ENCODE results near the gene HPGD. TPM values are rescaled to one million over a fixed set of nuclear protein-coding genes. Genes with fewer than 3 reads are reported as not detected.

The HPGD gene
- total RNA-seq, 1 donor from 2014 or later: 2.9 TPM

DNA sequence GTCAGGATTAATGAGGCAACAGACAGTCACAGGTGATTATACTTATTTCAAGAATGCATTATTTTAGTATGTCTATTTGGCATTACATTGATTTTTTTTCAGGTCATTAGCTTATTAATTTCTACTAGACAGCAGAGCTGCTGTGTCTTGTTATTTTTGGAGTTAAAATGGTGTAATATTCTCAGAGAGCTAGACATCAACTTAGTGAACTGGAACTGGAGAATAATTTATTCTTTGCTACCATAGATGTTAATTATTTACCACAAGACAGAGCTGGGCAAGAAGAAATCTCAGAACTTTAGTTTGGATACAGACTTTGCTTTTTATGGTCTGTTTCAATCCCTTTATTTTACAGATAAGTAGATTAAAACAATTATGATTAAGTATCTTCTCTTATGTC is 10.2 kb upstream of the HPGD start:
- intact Hi-C loops (cut with DNase I): no loop called here
- ATAC-seq (no peak), DNase-seq (ENCODE audit: low spot score) (no peak)

DNA sequence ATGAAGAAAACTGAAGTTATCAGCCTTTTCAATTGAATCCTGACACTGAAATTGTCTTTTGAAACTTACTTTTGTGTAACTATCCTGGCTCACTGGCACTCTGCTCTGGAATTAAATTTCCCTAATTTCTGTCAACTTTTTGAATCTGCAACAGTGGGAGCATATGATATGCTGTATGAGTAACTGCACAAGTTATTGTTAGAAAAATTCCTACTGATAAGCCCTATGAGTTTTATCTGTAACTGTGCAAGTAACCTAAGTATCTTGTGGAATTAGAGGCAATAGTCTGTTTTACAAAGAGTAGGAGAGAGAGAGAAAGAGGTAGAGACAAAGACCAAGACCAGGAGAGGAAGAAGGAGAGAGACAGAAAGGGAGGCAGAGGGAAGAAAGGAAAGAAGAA is 9.2 kb upstream of the HPGD start:
- intact Hi-C loops (cut with DNase I): no loop called here
- ATAC-seq (no peak), DNase-seq (ENCODE audit: low spot score) (no peak)

DNA sequence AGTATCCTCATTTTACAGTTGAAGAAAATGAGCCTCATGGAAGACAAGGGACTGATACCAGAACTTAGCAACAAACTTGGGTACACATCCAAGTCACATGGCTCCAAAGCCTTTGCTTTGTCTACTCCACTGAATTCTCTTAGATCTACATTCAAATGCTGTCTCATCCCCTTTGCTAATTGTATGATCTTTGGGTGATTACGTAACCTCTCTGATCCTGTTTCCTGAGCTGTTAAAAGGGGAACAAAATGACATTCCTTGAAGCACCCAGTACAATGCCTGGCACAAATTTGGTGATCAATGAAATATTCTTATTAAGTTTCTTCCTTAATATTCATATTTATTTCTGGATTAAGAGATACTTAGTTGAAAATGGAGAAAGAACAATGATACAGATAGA is 5.9 kb upstream of the HPGD start:
- intact Hi-C loops (cut with DNase I): no loop called here
- ATAC-seq: no peak

DNA sequence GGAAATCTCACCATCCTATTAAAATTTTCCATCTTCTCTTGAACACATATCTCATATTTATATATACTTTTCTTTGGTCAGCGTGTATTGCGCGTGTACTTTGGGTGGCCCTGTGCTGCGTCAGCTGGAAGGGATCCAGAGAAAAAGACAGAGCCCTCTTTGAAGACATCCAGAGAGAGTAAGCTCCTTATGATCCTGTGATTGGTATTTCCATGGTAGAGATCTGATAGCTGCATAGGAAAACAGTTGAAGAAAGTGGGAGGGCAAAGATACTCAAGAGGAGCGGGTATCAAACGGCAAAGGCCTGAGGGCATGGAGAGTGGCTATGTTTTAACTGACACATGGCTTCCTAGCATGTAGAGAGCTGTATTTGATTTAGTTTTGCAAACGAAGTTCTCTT is 4.4 kb upstream of the HPGD start:
- no peak for ATAC-seq
- DNase-seq (ENCODE audit: low spot score): no peak
- intact Hi-C loops (cut with DNase I): no loop called here

More for the DNA sequence above, 5.9 kb upstream of the HPGD start:
- DNase-seq (ENCODE audit: low spot score): no peak

DNA sequence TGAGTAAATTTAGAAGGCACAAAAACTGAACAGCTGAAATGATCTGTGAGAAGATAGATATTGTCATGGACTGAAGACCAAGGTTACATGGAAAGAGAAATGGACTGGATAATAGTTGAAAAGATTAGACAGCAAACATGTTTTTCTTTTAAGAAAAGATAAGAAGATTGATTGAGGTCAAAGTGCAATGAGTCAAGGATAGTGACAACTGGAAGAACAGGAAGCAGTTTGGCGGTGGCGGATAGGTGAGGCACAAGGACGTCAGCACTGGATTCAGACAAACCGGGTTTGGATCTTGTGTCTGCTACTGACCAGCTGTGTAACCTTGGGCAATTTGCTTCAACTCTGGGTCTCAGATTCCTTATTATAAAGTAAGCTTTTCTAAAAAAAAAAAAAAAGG is 2.0 kb upstream of the HPGD start:
- DNase-seq (ENCODE audit: low spot score) (no peak), ATAC-seq (no peak)
- intact Hi-C loops (cut with DNase I): no loop called here

DNA sequence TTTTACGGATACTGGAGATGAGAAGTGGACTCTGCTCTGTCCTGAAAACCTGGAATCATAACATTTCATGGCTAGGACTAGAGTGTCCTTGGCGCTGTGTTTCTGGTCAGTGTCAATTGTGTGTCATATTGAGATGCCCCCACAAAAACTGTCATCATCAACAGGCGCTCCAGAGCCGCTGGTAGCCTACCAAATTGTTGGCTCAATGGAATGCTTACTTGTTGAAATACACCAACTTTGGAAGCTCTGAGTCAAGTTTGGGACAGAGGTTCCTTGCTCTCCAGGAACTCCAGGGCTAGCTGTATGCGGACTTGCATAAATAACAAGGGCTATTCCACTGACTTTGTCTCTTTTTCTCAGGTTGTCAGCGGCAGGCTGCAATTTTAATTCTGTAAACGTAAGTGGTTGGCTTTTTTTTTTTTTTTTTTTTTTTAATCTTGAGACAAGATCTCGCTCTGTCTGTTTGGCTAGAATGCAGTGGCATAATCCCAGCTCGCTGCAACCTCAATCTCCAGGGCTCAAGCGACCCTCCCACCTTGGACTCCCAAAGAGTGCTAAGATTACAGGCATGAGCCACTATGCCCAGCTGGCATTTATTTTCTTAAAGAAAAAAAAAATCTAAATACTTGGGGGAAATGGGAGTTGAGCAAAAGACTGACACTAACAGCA is 871 bp upstream of the HPGD start:
- intact Hi-C loops (cut with DNase I): no loop called here
- peak; percentile 48 for ATAC-seq
- no peak for DNase-seq (ENCODE audit: low spot score)

DNA sequence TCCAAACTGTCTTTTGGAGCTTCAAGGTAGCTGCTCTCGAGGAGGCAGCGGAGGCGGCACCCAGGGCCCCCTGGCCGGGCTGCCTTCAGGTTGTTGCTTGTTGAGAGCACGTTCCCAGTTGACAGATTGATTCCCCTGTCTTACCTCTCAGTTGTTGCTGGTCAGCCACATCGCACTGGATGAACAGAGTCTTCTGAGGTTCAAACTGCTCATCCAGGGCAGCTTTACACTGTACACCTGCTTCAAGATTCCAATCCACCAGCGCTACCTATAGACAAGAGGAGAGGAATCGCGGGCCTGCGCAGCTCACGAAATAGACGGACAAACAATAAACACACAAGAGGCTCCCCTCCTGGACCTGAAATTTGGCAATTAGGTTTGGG is 497 bp downstream of the HPGD start:
- intact Hi-C loops (cut with DNase I): no loop called here
- ATAC-seq (peak; percentile 43), DNase-seq (ENCODE audit: low spot score) (no peak)

DNA sequence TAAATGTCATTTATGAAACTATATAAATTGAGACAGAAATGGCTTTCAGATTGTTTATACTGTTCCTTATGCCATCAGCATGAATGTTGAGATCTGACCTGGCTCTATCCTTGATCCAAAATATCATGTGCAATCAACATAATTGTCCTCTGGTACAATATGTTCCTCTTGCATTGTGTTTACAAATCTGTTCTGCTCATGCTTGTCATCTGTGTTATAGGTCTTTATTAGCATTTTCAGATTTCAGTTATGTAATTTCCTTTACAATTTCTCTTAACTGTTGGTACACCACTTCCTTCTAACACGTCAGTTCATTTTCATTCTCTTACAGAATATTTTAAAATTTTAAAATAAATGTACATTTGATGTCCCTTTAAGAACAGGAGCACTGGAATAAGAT is 1.6 kb downstream of the HPGD start:
- no peak for ATAC-seq
- intact Hi-C loops (cut with DNase I): no loop called here
- no peak for DNase-seq (ENCODE audit: low spot score)

DNA sequence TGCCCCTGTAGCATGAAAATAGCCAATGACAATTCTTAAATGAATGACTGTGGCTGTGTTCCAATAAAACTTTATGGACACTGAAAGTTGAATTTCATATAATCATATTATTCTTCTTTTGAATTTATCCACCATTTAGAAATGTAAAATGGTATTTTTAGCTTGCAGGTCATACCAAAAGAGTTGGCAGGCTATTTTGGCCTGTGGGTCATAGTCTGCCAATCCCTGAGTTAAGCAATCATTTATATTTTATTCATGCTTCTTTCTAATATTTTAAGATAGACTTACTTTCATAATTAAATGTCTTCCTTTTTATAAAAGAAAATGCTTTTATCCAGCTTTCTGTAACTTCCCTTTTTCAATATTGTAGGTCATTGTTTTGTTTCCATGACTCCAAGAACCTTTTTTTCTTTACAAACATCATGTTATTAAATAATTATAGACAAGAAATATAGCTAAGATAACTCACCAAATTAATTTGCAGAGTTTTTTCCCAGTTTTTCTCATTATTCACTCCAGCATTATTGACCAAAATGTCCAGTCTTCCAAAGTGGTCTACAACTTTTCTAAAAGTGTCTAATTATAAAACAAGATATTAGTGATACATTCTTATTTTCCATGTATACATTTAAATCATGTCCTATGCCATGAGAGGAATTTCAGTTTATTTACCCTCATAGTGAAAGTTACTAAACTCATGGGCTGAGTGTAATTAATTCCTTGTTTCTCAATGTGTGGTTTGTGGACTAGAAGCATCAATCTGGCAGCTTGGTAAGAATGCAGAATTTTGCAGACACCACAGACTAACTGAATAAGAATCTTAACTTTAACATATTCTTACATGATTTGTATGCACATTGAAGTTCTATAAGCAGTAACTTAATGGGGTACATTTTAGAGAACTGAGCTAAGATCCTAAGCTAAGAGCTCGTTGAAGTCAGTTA is 4.5 kb downstream of the HPGD start:
- ATAC-seq (no peak), DNase-seq (ENCODE audit: low spot score) (no peak)
- intact Hi-C loops (cut with DNase I): no loop called here

DNA sequence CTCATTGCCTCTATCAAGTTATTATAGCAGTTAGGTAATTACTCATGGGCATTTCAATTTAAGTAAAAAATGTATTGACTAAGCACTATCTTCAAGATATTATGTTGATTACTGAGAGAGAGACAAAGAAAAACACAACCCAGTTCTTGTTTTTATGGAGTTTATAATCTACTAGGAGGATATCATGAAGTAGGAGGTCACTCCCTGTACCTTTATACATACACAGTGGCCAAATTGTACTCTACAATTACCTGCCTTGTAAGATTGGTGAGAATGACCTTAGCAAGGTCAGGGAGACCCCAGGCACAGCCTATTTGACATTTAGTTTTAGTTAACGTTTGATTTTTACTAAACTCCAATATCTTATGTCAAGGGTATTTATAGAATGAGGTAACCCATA is 5.5 kb downstream of the HPGD start:
- DNase-seq (ENCODE audit: low spot score): no peak
- ATAC-seq: no peak
- intact Hi-C loops (cut with DNase I): no loop called here

DNA sequence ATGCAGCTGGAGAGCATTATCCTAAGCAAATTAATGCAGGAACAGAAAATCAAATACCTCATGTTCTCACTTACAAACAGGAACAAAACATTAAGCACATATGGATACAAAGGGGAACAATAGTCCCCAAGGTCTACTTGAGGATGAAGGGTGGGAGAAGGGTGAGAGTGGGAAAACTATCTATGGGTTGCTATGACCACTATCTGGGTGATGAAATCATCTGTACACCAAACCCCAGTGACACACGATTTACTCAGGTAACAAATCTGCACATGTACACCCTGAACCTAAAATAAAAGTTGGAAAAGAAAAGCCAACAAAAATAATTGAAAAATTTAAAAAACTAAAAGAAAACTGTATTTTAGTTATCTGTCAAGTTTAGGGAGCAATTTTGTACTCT is 5.9 kb downstream of the HPGD start:
- intact Hi-C loops (cut with DNase I): no loop called here
- DNase-seq (ENCODE audit: low spot score) (no peak), ATAC-seq (no peak)

DNA sequence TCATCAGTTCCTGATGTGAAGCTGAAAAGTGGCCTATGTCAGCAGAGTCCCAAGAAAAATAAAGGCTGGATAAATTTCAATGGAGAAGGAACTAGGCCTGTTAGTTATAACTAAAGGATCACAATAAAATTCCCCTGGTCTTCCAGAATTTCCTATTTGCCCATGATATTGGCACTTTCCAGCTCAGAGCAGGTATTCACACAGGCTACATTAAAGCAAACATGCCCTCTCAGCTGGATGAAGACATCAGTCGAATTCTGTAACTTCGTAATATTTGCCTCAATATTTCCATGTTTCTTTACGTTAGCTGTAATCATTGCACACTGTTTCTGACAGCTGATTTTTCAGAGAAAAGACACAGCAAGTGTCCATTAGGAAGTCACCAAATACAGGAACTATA is 9.5 kb downstream of the HPGD start:
- no peak for DNase-seq (ENCODE audit: low spot score)
- ATAC-seq: no peak
- intact Hi-C loops (cut with DNase I): no loop called here

DNA sequence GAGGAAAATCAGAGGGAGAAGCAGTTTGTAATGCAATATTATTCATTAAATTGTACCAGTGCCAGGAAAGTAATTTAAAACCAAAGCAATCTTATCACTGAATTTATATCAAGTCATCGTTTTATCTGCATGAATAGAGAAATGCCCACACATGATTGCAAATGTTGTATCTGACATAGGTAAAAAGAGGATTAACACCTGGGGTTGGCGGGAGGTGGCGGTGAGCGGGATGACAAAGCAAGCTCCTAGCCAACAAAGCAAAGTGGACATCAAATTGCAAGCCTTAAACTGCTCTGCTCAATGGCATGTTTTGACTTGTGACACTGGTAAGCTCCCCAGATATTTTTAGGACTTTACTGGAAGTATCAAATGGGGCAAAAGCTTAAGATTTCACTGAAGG is 16.4 kb downstream of the HPGD start:
- ATAC-seq (no peak), DNase-seq (ENCODE audit: low spot score) (no peak)
- intact Hi-C loops (cut with DNase I): no loop called here

DNA sequence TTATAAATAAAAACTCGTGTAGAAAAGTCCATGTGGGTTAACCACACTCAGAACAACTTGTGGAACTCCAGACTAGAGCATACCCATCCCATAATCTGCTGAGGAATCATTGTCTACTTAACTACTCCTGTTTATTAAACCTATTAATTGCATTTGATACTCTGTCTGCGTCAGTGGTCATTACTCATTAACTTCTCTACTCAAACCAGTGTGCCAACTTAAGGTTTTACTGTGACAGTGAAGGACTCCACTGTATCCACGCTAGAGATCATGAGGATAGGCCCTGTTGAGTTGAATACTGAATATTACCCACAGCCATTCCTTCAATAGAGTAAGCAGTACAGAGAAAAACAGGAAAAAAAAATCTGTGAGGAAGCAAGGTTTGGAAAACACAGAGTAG is 17.3 kb downstream of the HPGD start:
- intact Hi-C loops (cut with DNase I): no loop called here
- ATAC-seq (no peak), DNase-seq (ENCODE audit: low spot score) (no peak)

DNA sequence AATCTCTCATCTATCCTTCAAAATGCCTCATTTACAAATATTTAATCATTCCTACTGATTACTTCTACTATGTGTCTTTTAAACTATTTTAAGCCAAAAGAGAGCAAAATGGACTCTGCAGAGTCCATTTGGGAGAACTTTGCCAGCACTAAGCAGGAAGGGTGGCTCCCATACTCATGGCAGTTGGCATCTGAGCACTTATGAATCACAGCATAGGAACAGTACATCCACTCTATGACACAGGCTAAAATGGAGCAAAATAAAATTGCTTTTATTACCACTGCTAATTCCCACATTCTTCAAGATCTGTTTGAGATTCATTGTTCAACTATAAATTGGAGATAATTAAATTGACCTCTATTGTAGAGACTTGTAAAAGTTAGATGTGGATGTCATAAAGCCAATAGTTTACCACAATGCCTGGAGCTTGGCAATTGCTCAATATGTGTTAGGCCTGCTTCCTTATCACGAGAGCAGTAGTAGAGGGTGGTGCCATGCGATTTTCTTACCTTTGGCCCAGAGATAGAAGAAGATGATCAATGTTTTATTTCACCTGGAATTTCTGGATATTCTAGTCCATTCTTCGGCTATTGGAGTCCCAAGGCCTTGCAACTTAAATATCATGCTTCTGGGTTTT is 19.1 kb downstream of the HPGD start:
- intact Hi-C loops (cut with DNase I): no loop called here

DNA sequence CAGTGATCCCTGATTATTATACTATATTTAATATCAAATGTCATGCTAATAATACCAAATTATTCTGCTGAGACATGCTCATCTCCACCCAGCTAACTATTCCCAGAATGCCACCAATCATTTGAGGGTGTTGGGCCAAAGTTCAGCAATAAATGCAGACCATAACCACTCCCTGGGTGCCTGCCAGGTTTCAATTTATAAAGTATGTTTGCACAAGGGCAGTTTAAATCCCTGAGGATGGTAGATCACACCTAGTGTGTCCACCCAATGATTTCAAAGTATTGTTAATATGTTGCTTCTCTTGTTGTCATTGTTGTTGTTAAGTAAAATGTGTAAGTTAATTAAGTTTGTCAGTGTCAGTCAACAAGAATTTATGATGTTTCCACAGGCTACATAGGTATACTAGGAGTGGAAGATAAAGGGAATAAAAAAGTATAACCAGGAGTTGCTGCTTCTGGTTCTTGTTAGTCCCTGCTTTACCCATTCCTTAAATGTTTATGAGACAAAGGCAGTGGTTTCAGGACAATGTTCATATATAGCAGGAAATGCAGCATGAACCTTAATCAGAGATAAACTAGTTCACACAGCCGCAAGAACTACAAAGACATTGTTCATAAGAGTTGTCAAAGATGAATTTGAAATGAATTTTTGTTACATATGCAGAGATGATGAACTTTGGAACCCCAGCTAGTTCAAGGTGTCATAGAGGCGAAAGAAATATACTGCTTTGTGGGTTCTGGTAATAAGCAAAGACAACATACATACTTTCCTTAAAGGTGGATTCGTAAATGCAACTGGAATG is 25.5 kb downstream of the HPGD start:
- intact Hi-C loops (cut with DNase I): no loop called here
- DNase-seq (ENCODE audit: low spot score): no peak
- ATAC-seq: no peak

More for the DNA sequence above, 19.1 kb downstream of the HPGD start:
- ATAC-seq (no peak), DNase-seq (ENCODE audit: low spot score) (no peak)

DNA sequence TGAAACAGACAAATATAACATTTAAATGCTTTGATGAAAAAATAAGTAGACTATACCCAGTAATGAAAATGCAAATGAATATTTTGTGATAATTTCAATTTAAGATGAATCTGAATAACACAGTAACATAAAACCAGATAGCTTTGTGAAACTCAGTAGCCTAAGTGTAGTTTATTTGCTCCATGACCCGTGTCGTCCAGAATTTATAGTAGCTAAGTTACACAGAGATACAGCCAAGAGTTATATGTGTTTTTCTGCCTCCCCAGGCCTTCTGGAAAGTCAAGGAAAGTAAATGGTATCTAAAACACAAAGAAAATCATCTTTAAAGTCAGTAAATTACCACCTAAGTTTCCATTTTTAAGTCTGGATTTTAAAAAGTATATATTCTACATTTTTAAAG is 26.7 kb downstream of the HPGD start:
- intact Hi-C loops (cut with DNase I): no loop called here
- ATAC-seq (no peak), DNase-seq (ENCODE audit: low spot score) (no peak)

DNA sequence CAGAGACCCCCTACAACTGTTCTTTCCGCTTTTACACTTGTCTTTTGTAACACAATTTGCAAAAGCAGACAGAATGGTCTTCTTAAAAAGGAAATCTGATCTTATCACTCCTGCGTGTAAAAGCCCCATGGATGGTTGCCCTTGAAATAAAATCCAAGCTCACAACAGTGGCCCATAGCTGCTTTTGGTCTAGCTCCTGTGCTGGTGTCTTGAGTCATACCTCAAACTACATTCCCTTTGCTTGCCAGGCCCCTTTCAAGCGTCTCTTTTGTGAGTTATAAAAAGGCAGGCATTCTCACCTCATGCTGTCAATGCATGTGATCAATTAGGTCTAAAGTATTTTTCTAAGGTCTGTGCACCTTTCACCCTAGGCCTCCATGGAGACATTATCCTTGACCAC is 27.6 kb downstream of the HPGD start:
- DNase-seq (ENCODE audit: low spot score): no peak
- ATAC-seq: no peak
- intact Hi-C loops (cut with DNase I): no loop called here

DNA sequence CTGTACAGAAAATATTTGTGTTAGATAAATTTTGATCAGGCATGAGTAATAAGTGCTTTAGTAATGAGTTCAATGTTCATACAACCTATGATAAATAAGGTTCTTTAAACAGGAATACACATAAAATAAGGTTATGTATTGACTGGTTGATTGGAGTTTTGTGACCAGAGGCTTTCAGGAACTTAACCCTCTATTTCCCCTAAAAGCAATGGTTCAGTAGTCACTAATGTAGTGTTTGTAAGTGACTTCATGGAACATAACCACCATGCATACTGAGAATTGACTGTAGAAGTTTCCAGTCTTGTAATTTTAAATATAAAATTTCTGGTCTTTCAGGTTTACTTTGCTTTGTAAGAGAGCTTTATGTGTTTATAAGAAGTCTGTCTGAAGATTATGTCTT is 28.1 kb downstream of the HPGD start:
- intact Hi-C loops (cut with DNase I): no loop called here
- DNase-seq (ENCODE audit: low spot score) (no peak), ATAC-seq (no peak)
